A673 (cell line): ENCODE measurements around the gene GSG1L.

Experiments
- EZH2 ChIP-seq: fragments of 200-600 bp; sonication (generic); IDR thresholded peaks from 2 replicates; pipeline ENCODE4 v1.6.1; 2017; ENCODE audit warnings: borderline replicate concordance, low read depth, mild to moderate bottlenecking, mixed read lengths, antibody characterized with exemption, low read length; ENCODE audit not compliant: poor library complexity, severe bottlenecking
- TF ChIP-seq, protein P1 (sequence below): fragments of 300-800, 200-600 bp; sonication (generic); conservative IDR thresholded peaks from 2 replicates; pipeline ENCODE4 v1.5.1; 2017; ENCODE audit warnings: low read depth, mild to moderate bottlenecking, antibody characterized with exemption, low read length, moderate library complexity, mixed read lengths

DNA sequence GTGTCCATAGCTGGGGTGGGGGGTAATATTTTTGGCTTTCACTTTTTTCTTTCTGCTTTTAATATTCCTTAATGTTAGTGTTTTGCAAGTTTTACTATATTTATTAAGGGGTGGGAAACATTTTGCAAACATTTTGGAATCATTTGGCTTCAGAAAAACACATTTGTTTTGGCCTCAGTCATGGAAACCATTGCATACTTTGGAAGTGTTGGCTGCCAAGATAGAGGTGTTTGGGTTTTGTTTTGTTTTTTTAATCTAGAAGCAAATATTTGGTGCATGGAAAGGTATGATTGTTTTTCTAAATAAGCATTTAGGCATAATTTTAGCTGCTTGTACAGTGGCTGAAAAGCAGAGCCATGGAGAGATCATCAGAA is 270.3 kb downstream of the GSG1L start:
- TF ChIP-seq, protein P1, sequence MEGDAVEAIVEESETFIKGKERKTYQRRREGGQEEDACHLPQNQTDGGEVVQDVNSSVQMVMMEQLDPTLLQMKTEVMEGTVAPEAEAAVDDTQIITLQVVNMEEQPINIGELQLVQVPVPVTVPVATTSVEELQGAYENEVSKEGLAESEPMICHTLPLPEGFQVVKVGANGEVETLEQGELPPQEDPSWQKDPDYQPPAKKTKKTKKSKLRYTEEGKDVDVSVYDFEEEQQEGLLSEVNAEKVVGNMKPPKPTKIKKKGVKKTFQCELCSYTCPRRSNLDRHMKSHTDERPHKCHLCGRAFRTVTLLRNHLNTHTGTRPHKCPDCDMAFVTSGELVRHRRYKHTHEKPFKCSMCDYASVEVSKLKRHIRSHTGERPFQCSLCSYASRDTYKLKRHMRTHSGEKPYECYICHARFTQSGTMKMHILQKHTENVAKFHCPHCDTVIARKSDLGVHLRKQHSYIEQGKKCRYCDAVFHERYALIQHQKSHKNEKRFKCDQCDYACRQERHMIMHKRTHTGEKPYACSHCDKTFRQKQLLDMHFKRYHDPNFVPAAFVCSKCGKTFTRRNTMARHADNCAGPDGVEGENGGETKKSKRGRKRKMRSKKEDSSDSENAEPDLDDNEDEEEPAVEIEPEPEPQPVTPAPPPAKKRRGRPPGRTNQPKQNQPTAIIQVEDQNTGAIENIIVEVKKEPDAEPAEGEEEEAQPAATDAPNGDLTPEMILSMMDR = no peak
- no peak for TF ChIP-seq EZH2
